Ovary (tissue), 3 donors: ENCODE measurements around the gene GRIFIN.

Experiments used
- CTCF ChIP-seq, 3 donors: fragments of 450-650 bp in 2 of 3; fragments of 200-600 bp in 1 of 3; IDR thresholded peaks; one replicate each; pipeline versions ENCODE4 v1.5.1 to v1.8.0; 2016 to 2022; ENCODE audit warnings: antibody characterized with exemption in 3 of 3, mild to moderate bottlenecking in 1 of 3
- POLR2A ChIP-seq: fragments of 450-650 bp; IDR thresholded peaks from one replicate; pipeline ENCODE4 v1.6.1; 2017; ENCODE audit warnings: antibody characterized with exemption, mild to moderate bottlenecking, moderate library complexity
- donor health status: DM: no; HTN: no; CAD: no.

DNA sequence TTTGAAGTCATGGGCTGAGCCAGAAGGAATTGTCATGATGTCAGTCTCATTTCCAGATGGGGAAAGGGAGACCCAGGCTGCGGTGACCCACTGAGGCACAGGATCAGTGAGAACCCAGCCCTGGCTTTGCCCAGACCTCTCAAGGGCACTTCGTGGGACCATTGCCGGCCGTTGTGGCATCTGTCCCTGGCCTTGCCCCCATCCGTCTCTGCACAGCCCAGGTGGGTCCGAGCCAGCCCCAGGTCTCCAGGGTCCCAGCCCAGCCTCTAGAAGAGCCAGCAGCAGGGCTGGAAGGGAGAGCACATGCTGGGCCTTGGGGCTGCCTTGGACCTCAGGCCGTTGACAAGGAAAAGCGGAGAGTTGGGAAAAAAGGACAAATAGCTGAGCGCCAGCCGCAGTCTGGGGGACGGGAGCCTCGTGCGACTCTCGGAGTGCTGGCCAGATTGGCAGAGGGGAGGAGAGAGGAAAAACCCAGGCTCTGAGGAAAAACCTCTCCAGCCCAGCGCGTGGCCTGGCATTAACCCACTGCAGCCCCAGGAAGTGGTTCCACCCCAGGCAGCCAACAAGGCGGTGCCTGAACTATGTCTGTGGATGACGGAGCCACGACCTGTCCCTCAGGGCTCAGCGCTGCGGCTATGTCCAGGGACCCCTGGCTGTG is 30.2 kb downstream of the GRIFIN start:
- TF ChIP-seq CTCF (IDR thresholded peaks at IDR 0.05) = no peak
- no peak for TF ChIP-seq POLR2A
